Fibroblast of skin of abdomen (primary cell): ENCODE results near the gene RPUSD3. TPM values are rescaled to one million over a fixed set of nuclear protein-coding genes. Genes with fewer than 3 reads are reported as not detected.
"Not testable (repeated sequence)": the region's sequence is repeated elsewhere in the genome, so short reads cannot be mapped to it uniquely, and the experiment has no call there.

Experiments used
- DNase-seq: peaks from one replicate; pipeline ENCODE4 v3.0.0-alpha.2; 2013
- polyA plus RNA-seq, 2 experiments: library from polyadenylated mRNA; unstranded; fragments of 120-200 nt; gene quantifications; one replicate each; pipeline ENCODE4 v1.2.1, GENCODE V29; 2013; ENCODE audit not compliant: insufficient read length in 2 of 2

The RPUSD3 gene, protein sequence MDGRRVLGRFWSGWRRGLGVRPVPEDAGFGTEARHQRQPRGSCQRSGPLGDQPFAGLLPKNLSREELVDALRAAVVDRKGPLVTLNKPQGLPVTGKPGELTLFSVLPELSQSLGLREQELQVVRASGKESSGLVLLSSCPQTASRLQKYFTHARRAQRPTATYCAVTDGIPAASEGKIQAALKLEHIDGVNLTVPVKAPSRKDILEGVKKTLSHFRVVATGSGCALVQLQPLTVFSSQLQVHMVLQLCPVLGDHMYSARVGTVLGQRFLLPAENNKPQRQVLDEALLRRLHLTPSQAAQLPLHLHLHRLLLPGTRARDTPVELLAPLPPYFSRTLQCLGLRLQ
- 35.7 TPM for polyA plus RNA-seq (2013, experiment 1 of 2; ENCODE audit: insufficient read length)
- polyA plus RNA-seq (2013, experiment 2 of 2; ENCODE audit: insufficient read length): 36.1 TPM

DNA sequence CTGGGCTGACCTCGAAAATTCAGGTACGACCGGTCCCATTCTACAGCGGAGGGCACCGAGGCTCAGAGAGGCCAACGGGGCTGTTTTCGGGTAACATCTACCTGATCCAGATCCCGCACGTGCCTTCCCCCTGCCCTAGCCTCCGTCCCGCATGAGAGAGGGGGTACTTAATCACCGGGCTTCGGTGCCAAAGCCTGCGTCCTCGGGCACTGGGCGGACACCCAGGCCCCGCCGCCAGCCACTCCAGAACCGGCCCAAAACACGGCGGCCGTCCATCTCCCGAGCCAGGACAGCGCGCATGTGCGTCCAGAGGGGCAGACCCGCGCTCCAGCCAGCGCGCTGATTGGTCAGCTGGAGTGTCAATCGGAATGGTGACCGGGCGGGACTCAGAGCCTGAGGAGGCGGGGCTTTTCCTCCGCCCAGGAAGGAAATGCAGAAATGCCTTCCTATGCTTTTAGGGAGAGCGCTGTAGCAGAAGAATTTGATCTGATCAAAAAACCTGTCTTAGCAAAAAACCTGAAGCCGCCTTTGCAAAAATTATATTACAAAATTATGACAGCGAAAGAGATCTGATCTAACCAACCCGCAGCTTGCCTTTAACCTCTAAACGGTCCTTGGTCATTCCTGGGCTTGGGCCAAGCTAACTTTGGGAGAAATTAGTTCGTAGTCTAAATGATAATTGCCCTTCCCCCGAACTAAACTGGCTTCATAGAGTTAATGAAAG, at the start of gene RPUSD3:
RPUSD3 (minus strand) TSS at position 294 of the 724 bp plus-strand sequence; CDS start at position 276, 18 bp downstream.
- peak; percentile 95 for DNase-seq

DNA sequence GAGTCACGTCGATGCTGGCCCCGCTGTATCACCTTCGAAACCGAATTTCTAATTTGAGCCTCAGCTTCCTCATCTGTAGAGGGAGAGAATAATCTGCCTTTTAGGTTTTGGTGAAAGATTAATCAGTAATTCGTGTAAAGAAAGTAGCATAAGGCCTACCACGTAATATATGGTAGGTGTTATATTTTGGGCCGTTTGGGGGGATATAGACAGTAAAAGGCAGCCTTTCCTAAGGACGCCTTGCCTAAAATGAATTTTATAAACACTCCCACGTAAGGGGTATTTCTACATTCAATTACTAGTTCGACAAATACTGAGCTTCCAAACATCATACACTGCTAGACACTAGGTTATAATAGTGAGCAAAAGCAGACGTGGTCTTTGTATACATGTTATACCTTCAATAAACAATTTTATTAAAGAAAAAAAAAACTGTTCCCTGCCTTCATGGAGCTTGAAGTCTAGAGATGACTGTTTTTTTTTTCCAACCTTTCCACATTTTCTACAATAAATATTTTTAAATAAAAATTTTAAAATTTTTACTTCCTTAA, 47.3 kb upstream of the RPUSD3 start:
- no peak for DNase-seq

DNA sequence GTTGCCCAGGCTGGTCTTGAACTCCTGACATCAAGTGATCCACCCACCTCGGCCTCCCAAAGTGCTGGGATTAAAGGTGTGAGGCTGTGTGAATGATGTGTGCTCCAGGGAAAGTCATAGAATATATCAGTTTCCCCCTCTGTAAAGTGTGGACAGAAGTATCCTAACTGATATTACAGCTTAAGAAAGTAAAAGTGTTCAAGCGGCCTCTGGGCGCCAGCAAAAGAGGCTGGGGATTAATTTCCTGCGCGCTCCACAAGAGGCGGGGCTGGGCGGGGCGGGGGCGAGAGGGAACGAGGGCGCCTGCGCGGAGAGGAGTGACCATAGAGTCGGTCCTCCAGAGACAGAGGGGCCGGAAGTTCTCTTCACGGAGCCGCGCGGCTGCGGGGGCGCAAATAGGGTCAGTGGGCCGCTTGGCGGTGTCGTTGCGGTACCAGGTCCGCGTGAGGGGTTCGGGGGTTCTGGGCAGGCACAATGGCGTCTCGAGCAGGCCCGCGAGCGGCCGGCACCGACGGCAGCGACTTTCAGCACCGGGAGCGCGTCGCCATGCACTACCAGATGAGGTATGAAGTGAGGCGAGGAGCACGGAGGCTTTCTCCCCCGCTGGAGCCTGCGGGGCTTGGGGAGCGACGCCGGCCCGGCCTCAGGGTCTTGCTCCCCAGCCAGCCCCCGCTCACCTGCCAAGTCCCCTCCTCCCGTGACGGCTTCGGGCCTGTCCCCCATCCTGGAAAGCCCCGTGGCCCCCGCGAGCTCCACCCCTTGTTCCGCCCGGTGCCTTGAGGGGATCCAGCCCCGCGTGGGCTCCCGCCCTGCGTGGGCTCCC, 46.7 kb upstream of the RPUSD3 start, which contains the start of gene JAGN1:
JAGN1 (plus strand) TSS at position 362 of the 823 bp plus-strand sequence; CDS start at position 475, 113 bp downstream.
- DNase-seq: peak; percentile 88

DNA sequence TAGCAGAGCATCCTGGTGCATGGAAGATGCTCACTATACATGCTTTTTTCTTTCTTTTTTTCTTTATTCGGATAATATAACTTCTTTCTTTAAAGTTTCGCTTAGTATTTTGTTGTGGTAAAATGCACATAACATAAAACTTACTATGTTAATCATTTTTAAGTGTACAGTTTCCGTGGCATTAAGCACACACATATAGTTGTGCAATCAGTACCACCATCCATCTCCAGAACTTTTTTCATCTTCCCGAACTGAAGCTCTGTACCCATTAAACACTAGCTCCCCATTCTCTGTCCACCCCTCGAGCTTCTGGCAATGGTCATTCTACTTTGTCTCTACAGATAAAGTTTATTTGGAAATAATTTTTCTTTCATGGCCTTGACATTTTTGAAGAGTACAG, 45.6 kb upstream of the RPUSD3 start:
- DNase-seq: no peak

DNA sequence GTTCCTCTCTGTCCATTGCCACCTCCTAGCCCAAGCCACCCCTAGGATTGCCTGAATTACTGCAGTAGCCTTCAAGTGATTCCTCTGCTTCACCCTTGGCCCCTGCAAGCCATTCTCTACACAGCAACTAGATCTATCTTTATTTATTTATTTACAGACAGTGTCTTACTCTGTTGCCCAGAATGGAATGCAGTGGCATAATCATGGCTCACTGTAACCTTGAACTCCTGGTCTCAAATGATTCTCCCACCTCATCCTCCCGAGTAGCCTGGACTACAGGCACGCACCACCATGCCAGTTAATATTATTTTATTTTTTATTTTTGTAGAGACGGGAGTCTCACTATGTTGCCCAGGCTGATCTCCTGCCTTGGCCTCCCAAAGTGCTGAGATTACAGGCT, 44.7 kb upstream of the RPUSD3 start:
- no peak for DNase-seq

DNA sequence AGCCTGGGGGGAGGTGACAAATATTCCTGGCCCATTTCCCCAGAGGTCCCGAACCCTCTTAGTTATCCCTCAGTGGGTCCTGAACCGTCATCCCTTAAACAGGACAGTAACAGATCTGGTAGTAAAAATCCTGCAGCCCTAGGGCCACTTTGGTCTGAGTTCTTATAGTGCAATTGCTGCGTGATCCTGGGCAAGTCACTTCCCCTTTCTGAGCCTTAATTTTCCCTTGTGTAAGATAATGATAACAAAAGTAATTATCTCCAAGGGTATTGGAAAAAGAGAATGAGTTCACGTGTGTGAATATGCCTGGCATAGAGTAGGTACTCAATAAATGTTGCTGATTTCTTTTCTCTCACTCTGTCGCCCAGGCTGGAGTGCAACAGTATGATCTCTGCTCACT, 43.7 kb upstream of the RPUSD3 start:
- DNase-seq: no peak

DNA sequence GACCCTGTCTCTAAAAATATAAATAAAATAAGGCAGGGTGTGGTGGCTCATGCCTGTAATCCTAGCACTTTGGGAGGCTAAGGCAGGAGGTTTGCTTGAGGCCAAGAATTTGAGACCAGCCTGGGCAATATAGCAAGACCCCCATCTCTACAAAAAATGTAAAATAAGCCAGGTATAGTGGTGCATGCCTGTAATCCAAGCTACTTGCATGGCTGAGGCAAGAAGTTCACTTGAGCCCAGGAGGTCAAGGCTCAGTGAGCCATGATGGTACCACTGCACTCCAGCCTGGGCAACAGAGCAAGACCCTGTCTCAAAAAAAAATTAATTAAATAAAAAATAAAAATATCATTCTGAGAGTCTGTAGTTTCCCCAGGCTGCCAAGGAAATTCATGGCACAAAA, 42.5 kb upstream of the RPUSD3 start:
- DNase-seq: no peak

DNA sequence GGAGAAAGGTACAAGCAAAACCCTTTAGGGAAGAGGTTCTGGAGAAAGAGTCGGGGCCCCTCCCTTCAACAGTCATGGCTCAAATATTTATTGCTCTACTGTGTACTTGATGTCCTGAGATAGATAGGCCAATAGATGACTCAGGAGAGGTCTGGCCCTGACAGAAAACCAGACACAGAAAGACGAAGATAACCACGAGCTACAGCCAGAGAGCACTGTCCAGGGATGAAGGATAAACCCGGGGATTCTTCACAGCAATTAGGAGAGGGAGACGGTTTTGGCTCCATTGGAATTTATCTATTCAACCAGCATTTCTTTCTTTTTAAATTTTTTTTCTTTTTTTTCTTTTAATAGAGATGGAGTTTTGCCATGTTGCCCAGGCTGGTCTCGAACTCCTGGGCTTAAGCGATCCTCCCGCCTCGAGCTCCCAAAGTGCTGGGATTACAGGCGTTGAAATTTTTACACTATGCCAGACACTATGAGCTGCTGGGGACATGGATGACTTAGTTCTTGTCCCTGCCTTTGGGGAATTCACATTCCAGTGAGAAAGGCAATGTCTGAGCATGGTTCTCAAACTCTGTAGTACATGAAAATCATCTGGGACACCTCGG, 40.9 kb upstream of the RPUSD3 start:
- DNase-seq: peak; percentile 87

DNA sequence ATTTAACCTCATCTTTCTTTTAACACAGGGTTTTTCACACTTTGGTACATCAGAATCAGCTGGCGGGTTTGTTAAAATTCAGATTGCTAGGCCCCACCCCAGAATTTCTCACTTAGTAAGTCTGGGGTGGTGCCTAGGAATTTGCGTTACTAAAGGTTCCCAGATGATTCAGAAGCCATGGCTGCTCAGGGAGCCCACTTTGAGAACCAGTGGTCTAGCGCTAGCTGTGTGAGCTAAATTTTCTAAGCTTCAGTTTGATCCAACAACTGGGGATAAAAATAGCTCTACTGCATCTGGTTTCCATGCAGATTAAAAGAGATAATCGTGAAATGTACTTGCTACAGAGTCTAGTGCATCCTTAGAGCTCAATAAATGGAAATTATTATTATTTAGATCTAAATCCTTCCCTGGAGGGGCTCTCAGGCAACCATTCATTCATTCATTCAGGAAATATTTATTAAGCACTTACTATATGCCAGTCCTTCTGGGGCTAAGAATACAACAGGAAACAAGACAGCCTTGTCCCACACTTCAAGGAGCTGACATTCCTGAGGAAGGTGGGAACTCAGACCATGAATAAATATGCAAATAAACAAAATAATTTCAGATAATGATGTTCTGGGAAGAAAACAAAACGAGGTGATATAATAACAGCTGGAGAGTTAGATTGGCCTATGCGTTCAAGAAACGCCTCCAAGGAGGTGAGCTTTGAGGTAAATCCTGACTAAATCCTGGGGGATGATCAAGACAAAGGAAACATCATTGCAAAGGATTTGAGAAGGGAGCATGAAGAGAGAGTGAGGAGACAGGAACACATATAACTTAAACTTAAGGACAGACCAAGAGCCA, 40.1 kb upstream of the RPUSD3 start:
- peak; percentile 58 for DNase-seq

DNA sequence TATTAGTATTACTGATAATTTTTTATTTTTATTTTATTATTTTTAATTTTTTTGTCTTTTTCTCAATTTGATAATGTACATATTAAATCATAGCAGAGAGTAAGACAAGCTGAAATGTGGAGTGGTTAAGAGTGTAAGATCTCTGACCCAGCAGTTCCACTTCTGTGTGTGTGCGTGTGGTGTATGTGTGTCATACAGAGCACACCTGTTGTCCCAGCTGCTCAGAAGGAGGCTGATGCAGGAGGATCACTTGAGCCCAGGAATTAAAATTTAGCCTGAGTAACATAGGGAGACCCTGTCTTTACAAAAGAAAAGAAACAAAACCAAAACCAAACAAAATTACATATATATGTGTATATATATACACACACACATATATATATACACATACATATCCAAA, 37.6 kb upstream of the RPUSD3 start:
- DNase-seq: no peak

DNA sequence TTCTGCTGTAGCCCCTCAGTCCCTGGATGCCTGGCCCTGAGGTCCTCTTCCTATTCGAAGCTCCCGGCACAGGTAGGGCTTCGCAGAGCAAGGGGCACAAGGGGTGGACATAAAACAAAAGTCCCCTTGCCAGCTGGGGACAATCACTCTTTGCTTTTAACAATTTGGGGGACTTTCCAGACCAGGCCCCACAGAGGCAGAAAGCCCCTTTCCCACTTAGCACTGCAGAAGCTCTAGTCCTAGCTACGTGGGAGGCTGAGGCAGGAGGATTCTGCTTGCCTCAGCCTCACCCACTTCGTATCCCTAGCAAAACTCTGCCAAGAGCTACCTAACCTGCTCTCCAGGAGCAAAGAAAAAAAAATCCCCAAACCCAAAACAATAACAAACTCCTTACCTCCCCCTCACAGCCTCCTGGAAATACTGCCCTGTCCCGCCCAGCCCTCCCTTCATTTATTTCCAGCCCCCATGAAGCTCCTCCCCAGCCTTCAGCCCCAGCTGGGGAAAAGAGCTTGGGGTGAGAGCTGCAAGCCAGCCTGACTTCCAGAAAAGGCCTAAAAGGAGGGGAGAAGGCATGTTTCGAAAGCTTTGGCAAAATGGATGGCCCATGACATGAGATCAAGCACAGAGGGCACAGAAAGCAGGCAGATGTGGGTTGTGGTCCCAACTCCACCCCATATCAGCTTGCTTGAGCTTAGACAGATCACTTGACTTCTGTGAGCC, 36.2 kb upstream of the RPUSD3 start, which contains the start of gene CIDEC:
CIDEC (minus strand) TSS at position 424 of the 720 bp plus-strand sequence. CDS start 1,767 bp downstream, outside the sequence.
- no peak for DNase-seq

DNA sequence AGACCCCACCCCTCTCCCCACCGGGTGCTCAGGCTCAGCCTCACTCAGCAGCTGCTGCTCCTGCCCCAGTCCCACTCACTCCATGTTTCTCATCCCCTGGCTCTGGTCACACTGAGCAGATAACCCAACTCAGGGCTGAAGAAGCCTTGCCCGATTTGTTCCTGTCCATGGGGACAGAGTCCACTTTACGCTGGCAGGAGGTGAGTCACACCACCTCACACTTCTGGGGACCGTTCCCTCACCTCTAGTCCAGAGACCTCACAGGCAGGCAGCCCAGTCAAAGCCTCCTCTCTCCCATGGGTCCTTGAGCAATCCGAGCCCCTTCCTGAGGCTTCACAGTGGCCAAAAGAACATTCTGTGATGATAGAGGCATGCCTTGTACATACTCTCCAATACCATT, 34.9 kb upstream of the RPUSD3 start:
- no peak for DNase-seq

DNA sequence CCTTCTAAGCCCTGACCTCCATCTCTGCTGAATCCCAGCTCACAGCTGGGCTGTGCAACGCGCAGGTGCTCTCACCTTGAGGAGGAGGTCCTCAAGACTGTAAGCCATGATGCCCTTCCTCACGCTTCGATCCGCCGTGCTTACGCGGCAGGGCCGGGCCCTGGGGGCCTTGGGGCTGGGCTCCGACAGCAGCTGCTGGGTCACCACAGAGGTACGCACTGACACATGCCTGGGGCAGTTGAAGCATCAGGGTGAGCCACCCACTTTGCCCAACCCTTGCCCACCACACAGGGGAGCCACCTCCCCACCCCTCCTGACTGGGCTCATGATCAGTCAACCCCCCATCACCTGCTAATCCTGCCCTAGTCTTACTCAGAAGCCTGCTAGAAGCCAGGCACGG, 33.2 kb upstream of the RPUSD3 start:
- DNase-seq: no peak

DNA sequence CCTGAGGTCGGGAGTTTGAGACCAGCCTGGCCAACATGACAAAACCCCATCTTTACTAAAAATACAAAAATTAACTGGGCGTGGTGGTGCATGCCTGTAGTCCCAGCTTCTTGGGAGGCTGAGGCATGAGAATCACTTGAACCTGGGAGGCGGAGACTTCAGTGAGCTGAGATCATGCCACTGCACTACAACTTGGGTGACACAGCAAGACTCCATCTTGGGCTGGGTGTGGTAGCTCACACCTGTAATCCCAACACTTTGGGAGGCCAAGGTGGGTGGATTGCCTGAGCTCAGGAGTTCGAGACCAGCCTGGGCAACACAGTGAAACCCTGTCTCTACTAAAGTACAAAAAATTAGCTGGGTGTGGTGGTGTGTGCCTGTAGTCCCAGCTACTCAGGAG, 32.4 kb upstream of the RPUSD3 start:
- DNase-seq: not testable (repeated sequence)

DNA sequence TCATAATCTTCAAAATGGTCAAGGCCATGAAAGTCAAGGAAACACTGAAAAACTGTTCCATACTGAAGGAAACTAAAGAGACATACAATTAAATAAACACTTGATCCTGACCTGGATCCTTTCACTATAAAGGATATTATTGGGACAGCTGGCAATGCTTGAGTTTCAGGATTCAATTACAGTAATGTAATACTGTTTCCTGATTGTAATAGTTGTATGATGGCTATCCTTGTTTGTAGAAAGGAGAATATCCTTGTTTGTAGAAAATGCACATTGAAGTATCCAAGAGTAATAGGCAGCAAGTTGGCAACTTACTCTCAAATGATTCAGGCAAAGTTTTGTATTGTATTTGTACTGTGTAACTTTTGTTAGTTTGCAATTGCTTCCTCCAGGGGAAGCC, 31.6 kb upstream of the RPUSD3 start:
- DNase-seq: no peak

DNA sequence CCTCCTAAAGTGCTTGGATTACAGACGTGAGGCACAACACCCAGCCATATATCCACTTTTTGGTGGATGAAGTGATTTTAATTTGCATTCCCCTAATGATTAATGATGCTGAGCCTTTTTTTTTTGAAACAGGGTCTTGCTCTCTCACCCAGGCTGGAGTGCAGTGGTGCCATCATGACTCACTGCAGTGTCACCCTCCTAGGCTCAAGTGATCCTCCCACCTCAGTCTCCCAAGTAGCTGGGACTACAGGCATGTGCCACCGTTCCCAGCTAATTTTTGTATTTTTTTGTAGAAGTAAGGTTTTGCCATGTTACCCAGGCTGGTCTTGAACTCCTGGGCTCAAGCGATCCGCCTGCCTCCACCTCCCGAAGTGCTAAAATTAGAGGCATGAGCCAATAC, 28.3 kb upstream of the RPUSD3 start:
- not testable (repeated sequence) for DNase-seq

DNA sequence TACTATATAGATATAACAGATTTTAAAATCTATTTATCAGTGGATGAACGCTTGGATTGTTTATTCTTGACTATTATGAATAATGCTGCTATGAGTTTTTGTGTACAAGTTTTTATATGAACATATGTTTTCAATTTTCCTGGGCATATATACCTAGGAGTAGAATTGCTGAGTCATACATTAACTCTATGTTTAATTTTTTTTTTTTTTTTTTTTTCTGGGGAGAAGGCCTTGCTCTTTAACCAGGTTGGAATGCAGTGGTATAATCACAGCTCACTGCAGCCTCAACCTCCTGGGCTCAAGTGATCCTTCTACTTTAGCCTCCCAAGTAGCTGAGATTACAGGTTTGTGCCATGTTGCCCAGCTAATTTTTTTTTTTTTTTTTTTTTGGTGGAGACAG, 27.2 kb upstream of the RPUSD3 start:
- peak; percentile 81 for DNase-seq

DNA sequence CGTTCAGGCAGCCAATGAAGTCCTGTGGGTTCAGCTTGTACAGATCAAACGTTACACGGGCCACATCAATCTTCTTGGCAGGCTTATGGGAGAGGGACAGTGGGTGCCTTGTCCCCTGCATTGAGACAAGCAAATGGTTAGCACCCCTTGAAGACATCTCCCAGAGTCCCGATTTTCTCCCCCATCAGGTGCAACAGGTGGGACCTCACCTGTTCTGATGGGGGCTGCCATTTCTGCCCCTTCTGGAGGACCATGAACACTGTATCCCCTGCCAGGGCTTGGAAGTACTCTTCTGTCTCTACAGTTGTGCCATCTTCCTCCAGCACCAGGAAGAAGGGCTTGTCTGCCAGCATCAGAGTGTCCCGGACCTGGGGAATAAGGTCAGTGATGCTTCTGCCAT, 26.1 kb upstream of the RPUSD3 start:
- DNase-seq: no peak

DNA sequence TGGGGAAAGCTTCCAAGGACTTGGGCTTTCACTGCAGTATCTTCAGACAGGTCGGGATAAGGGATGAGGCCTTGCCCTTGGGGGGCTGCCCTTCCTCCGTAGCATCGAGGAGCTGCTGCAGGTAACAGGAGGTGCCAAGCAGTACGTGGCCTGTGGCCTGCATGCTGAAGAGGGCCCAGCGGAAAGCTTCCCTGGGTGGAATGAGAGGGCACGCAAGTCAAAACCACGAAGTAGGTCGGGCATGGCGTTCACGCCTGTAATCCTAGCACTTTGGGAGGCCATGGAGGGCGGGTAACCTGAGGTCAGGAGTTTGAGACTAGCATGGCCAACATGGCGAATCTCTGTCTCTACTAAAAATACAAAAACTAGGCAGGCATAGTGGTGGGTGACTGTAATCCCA, 23.3 kb upstream of the RPUSD3 start:
- DNase-seq: no peak

DNA sequence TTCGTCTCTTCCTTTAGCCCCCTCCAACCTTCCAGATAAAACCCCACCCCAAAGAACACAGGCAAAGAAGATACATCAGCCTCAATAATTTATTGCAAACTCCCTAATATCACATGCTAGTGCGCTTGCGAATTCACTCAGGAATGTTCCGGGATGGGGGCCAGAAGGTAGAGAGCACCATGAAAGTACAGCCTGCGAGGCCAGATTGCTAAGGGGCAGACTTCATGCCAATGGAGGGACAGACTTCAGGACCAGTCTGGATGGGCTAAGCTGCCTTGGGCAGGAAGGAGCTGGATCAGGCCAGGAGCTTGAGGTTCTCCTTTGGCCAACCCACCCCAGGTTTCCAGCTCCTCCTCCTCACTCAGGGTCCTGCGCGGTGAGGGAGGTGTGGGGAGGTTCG, 22.8 kb upstream of the RPUSD3 start:
- DNase-seq: peak; percentile 65
